Activated naive CD8-positive, alpha-beta T cell treated with anti-CD3 and anti-CD28 coated beads, Interleukin-2, amount 50 U/mL, for 16 hours (primary cell): ENCODE data around the gene PRKN.

Experiments used
- DNase-seq: peaks from one replicate; pipeline ENCODE4 v3.0.0-alpha.2; 2020; ENCODE audit warnings: low read depth, low spot score

The PRKN gene

GRCh38 chr6:162195441-162195840, 532.1 kb downstream of the PRKN start:
- no peak for DNase-seq

- DNase-seq: no peak
Observed at GRCh38 chr6:162190981-162191380, 536.6 kb downstream of the PRKN start.

- DNase-seq: no peak
Observed at GRCh38 chr6:162187168-162187935, 540.2 kb downstream of the PRKN start.

- DNase-seq: no peak
Observed at GRCh38 chr6:162184465-162184864, 543.1 kb downstream of the PRKN start.

GRCh38 chr6:162181741-162182401, 545.7 kb downstream of the PRKN start:
- no peak for DNase-seq

- DNase-seq: no peak
Observed at GRCh38 chr6:162181111-162181510, 546.5 kb downstream of the PRKN start.

GRCh38 chr6:162179196-162179951, 548.2 kb downstream of the PRKN start:
- no peak for DNase-seq

GRCh38 chr6:162178666-162179065, 548.9 kb downstream of the PRKN start:
- no peak for DNase-seq

- DNase-seq: no peak
Observed at GRCh38 chr6:162178266-162178665, 549.3 kb downstream of the PRKN start.

GRCh38 chr6:162177746-162178145, 549.8 kb downstream of the PRKN start:
- no peak for DNase-seq

GRCh38 chr6:162173466-162173865, 554.1 kb downstream of the PRKN start:
- no peak for DNase-seq

GRCh38 chr6:162165479-162165878, 562.1 kb downstream of the PRKN start:
- no peak for DNase-seq

- DNase-seq: no peak
Observed at GRCh38 chr6:162157167-162157870, 570.2 kb downstream of the PRKN start.

GRCh38 chr6:162156146-162156545, 571.4 kb downstream of the PRKN start:
- no peak for DNase-seq

- no peak for DNase-seq
Observed at GRCh38 chr6:162154930-162155329, 572.6 kb downstream of the PRKN start.

- DNase-seq: no peak
Observed at GRCh38 chr6:162154001-162154400, 573.6 kb downstream of the PRKN start.

GRCh38 chr6:162153120-162153519, 574.4 kb downstream of the PRKN start:
- DNase-seq: no peak

- no peak for DNase-seq
Observed at GRCh38 chr6:162151021-162151665, 576.4 kb downstream of the PRKN start.

GRCh38 chr6:162150295-162150694, 577.3 kb downstream of the PRKN start:
- no peak for DNase-seq

- DNase-seq: no peak
Observed at GRCh38 chr6:162149786-162150185, 577.8 kb downstream of the PRKN start.

GRCh38 chr6:162147805-162148204, 579.8 kb downstream of the PRKN start:
- no peak for DNase-seq
